Thoracic aorta (tissue), 2 donors: Measurements from ENCODE around the gene C16orf96. TPM values are rescaled to one million over a fixed set of nuclear protein-coding genes. Genes with fewer than 3 reads are reported as not detected.

Experiments used
- ATAC-seq: fragments of 150-250 bp; one replicate; pipeline ENCODE4 v1.8.0; 2017; ENCODE audit warnings: low read depth; ENCODE audit not compliant: insufficient number of reproducible peaks, low FRiP score
- DNase-seq: peaks from one replicate; pipeline ENCODE4 v3.0.0-alpha.2; 2020; ENCODE audit warnings: low spot score
- H3K27ac ChIP-seq, 2 donors: fragments of 200-600 bp; sonication (generic); 1 replicate in 1 of 2; 2 replicates in 1 of 2; pipeline ENCODE4 v1.5.1; 2016; ENCODE audit warnings: mild to moderate bottlenecking in 2 of 2, moderate library complexity in 2 of 2
- H3K27me3 ChIP-seq: fragments of 200-600 bp; sonication (generic); replicated peaks from 2 replicates; pipeline ENCODE4 v1.6.0; 2016; ENCODE audit warnings: mild to moderate bottlenecking; ENCODE audit not compliant: insufficient read depth
- H3K36me3 ChIP-seq: fragments of 200-600 bp; sonication (generic); one replicate; pipeline ENCODE4 v1.5.1; 2016
- H3K4me1 ChIP-seq, 2 donors: fragments of 200-600 bp; sonication (generic); 1 replicate in 1 of 2; 2 replicates in 1 of 2; pipeline versions ENCODE4 v1.5.1 to v1.6.0; 2016; ENCODE audit warnings: low read depth in 2 of 2, mild to moderate bottlenecking in 1 of 2; ENCODE audit not compliant: control insufficient read depth in 1 of 2
- H3K4me3 ChIP-seq: fragments of 200-600 bp; sonication (generic); 2 replicates; pipeline ENCODE4 v1.5.1; 2016; ENCODE audit warnings: mild to moderate bottlenecking
- H3K9me3 ChIP-seq: fragments of 200-600 bp; sonication (generic); 2 replicates; pipeline ENCODE4 v1.5.1; 2016
- total RNA-seq, 2 donors: library from RNA; depleted of rRNA; stranded (reverse); fragments of >200 nt; gene quantifications; one replicate each; pipeline versions ENCODE4 v1.1.0 to v1.2.3, GENCODE V29; 2016
- TF ChIP-seq, protein P1 (sequence below): fragments of 200-600 bp; sonication (generic); IDR thresholded peaks from one replicate; pipeline ENCODE4 v1.5.1; 2019; ENCODE audit warnings: antibody characterized with exemption

The C16orf96 gene
- not detected for total RNA-seq

DNA sequence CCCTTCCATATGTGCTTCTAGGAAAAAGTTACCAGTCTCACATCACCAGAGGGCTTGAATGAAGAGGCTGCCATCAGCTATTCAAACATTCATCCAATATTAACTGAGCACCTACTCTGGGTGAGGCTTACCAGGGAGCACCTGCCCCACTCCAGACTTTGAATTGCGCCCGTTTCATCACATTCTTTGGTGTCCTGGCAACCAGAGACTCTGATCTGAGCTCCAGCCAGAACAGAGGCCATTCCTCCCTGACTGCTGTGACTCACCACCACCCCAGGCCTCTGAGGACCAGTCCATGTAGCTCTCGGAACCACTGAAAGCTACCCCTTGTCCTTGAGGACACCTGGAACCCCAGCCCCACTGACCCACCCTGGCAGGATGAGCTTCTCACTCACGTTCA is at the start of gene C16orf96:
Gene C16orf96 (plus strand): TSS at position 229 of the 400 bp plus-strand sequence. CDS start 150 bp downstream, at position 379.
- H3K9me3 ChIP-seq = no peaks in the 10 kb centered on the region
- no peaks in the 10 kb centered on the region for H3K4me1 ChIP-seq
- TF ChIP-seq, protein P1, sequence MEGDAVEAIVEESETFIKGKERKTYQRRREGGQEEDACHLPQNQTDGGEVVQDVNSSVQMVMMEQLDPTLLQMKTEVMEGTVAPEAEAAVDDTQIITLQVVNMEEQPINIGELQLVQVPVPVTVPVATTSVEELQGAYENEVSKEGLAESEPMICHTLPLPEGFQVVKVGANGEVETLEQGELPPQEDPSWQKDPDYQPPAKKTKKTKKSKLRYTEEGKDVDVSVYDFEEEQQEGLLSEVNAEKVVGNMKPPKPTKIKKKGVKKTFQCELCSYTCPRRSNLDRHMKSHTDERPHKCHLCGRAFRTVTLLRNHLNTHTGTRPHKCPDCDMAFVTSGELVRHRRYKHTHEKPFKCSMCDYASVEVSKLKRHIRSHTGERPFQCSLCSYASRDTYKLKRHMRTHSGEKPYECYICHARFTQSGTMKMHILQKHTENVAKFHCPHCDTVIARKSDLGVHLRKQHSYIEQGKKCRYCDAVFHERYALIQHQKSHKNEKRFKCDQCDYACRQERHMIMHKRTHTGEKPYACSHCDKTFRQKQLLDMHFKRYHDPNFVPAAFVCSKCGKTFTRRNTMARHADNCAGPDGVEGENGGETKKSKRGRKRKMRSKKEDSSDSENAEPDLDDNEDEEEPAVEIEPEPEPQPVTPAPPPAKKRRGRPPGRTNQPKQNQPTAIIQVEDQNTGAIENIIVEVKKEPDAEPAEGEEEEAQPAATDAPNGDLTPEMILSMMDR = no peak
- H3K27ac ChIP-seq = no peak within 1 kb of the TSS
- H3K36me3 ChIP-seq = no peaks in the 10 kb centered on the region
- DNase-seq (no peak), ATAC-seq (no peak)
- H3K4me3 ChIP-seq = no peak within 1 kb of the TSS
- H3K27me3 ChIP-seq = no peaks in the 10 kb centered on the region

DNA sequence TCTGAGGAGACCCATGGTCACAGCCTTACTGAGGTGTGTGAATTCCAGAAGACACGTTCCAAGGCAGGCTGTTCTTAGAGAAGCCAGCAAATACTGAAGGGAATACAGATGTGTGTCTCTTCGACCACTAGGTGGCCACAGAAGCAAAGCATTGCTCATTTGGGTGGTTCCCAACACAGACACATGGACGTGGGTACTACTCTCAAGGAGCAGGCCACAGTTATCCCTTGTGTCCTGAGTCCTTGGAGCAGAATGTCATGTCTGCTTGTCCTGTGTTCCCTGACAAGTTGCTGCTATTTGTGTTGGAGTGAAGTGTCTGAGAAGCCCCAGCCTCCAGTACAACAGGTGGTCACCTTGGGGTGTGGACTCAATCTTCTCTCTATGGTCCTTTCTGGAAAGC is 49.7 kb upstream of the C16orf96 start:
- Histone ChIP-seq H3K9me3 (no peaks in the 10 kb centered on the region), H3K36me3 (peaks cover 34% of the 10 kb centered on the region), H3K27me3 (no peaks in the 10 kb centered on the region), H3K4me3 (no peak overlapping the region), H3K27ac (no peak overlapping the region), H3K4me1 (peaks cover 5 to 14% of the 10 kb centered on the region in 2 donors)
- TF ChIP-seq, protein P1 = peak; percentile 78
- ATAC-seq (peak; percentile 85), DNase-seq (no peak)

DNA sequence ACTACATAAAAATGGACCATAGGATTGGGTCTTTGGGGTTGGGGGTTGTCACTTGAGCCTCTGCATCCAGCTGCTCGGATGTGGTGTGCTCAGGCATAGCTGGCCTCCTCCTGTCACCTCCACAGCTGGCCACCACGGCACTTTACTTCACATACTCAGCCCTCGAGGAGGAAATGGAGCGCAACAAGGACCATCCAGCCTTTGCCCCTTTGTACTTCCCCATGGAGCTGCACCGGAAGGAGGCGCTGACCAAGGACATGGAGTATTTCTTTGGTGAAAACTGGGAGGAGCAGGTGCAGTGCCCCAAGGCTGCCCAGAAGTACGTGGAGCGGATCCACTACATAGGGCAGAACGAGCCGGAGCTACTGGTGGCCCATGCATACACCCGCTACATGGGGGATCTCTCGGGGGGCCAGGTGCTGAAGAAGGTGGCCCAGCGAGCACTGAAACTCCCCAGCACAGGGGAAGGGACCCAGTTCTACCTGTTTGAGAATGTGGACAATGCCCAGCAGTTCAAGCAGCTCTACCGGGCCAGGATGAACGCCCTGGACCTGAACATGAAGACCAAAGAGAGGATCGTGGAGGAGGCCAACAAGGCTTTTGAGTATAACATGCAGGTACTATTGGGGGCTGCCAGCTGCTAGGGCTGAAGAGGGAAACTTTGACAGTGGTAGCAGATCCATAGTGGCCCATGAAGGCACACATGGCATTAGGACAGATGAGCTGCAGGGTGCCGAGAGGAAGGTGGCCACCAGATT is 48.4 kb upstream of the C16orf96 start:
- Histone ChIP-seq H3K36me3 (peaks cover 43% of the 10 kb centered on the region), H3K9me3 (no peaks in the 10 kb centered on the region), H3K27ac (no peak overlapping the region), H3K4me3 (no peak overlapping the region), H3K27me3 (no peaks in the 10 kb centered on the region), H3K4me1 (peaks cover 0 to 5% of the 10 kb centered on the region in 2 donors)
- no peak for DNase-seq
- no peak for ATAC-seq
- TF ChIP-seq, protein P1 = no peak

DNA sequence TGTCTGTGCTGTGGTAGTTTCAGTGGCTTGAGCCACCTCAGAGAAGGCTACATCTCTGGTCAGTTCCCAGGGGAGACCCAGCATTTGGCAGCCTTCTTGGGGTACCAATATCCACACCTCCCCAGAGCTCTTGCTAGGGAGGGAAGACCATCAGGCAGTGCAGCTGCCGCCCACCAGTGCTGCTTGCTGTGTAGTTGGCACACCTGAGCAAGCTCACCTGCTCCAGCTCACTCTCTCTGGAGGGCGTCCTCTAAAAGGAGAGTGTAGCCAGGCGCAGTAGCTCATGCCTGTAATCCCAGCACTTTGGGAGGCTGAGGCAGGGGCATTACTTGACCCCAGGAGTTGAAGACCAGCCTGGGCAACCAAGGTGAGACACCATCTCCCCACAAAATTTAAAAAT is 47.3 kb upstream of the C16orf96 start:
- ATAC-seq (no peak), DNase-seq (no peak)
- H3K27ac ChIP-seq = no peak overlapping the region
- H3K4me3 ChIP-seq = no peak overlapping the region
- H3K36me3 ChIP-seq = peaks cover 46% of the 10 kb centered on the region
- peaks cover 3 to 9% of the 10 kb centered on the region in 2 donors for H3K4me1 ChIP-seq
- no peaks in the 10 kb centered on the region for H3K27me3 ChIP-seq
- H3K9me3 ChIP-seq = no peaks in the 10 kb centered on the region
- TF ChIP-seq, protein P1 = no peak

DNA sequence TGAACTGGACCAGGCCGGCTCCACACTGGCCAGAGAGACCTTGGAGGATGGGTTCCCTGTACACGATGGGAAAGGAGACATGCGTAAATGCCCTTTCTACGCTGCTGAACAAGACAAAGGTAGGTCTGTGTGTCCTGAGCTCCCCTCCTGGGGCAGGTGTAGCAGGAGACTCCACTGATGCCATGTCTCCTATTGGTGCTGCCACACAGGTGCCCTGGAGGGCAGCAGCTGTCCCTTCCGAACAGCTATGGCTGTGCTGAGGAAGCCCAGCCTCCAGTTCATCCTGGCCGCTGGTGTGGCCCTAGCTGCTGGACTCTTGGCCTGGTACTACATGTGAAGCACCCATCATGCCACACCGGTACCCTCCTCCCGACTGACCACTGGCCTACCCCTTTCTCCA is 46.7 kb upstream of the C16orf96 start:
- peaks cover 46% of the 10 kb centered on the region for H3K36me3 ChIP-seq
- DNase-seq (no peak), ATAC-seq (no peak)
- no peak overlapping the region for H3K4me3 ChIP-seq
- TF ChIP-seq, protein P1 = no peak
- H3K9me3 ChIP-seq = no peaks in the 10 kb centered on the region
- H3K4me1 ChIP-seq = peaks cover 9 to 15% of the 10 kb centered on the region in 2 donors
- H3K27me3 ChIP-seq = no peaks in the 10 kb centered on the region
- no peak overlapping the region for H3K27ac ChIP-seq
